Inflammatory macrophage treated with lipopolysaccharide for 4 hours (primary cell): Measurements from ENCODE around the gene RXFP2.

ENCODE experiments used
- DNase-seq: peaks from one replicate; pipeline ENCODE4 v3.0.0-alpha.2; 2020

RXFP2 gene

GRCh38 chr13:31739226-31739625, at the start of gene RXFP2:
RXFP2 (plus strand) TSS chr13:31739526; CDS start chr13:31739613, 87 bp downstream.
- no peak for DNase-seq

GRCh38 chr13:31697290-31697689, 42.0 kb upstream of the RXFP2 start:
- no peak for DNase-seq

- DNase-seq = no peak
These were observed 39.7 kb upstream of the RXFP2 start for GRCh38 chr13:31699650-31700049.

GRCh38 chr13:31703780-31704179, 35.5 kb upstream of the RXFP2 start:
- DNase-seq = no peak

- DNase-seq = no peak
These were observed 33.2 kb upstream of the RXFP2 start for GRCh38 chr13:31706105-31706504.

GRCh38 chr13:31717583-31717982, 21.7 kb upstream of the RXFP2 start:
- no peak for DNase-seq

GRCh38 chr13:31719214-31719613, 20.1 kb upstream of the RXFP2 start:
- DNase-seq = no peak

- no peak for DNase-seq
These were observed 16.7 kb upstream of the RXFP2 start for GRCh38 chr13:31722673-31723072.

- no peak for DNase-seq
These were observed 13.5 kb upstream of the RXFP2 start for GRCh38 chr13:31725841-31726240.

- no peak for DNase-seq
These were observed 7.4 kb upstream of the RXFP2 start for GRCh38 chr13:31731921-31732320.

- no peak for DNase-seq
These were observed 6.3 kb upstream of the RXFP2 start for GRCh38 chr13:31733066-31733465.

- no peak for DNase-seq
These were observed 5.7 kb upstream of the RXFP2 start for GRCh38 chr13:31733647-31734046.

- DNase-seq = peak; percentile 63
These were observed 2.9 kb downstream of the RXFP2 start for GRCh38 chr13:31742097-31742734.

GRCh38 chr13:31747291-31747690, 8.0 kb downstream of the RXFP2 start:
- no peak for DNase-seq

- DNase-seq = no peak
These were observed 8.6 kb downstream of the RXFP2 start for GRCh38 chr13:31747966-31748365.

GRCh38 chr13:31749929-31750328, 10.6 kb downstream of the RXFP2 start:
- no peak for DNase-seq

- no peak for DNase-seq
These were observed 15.9 kb downstream of the RXFP2 start for GRCh38 chr13:31755211-31755610.

GRCh38 chr13:31755803-31756212, 16.5 kb downstream of the RXFP2 start:
- DNase-seq = no peak

- no peak for DNase-seq
These were observed 17.0 kb downstream of the RXFP2 start for GRCh38 chr13:31756346-31756745.

- DNase-seq = no peak
These were observed 22.6 kb downstream of the RXFP2 start for GRCh38 chr13:31761951-31762350.

- DNase-seq = no peak
These were observed 25.2 kb downstream of the RXFP2 start for GRCh38 chr13:31764556-31764955.

GRCh38 chr13:31765138-31765785, 25.9 kb downstream of the RXFP2 start:
- no peak for DNase-seq

- no peak for DNase-seq
These were observed 28.0 kb downstream of the RXFP2 start for GRCh38 chr13:31767175-31767900.

- DNase-seq = no peak
These were observed 29.0 kb downstream of the RXFP2 start for GRCh38 chr13:31768351-31768750.
